H1 (cell line): ENCODE data around the gene PXK. TPM values are rescaled to one million over a fixed set of nuclear protein-coding genes. Genes with fewer than 3 reads are reported as not detected.

Source experiments
- CTCF ChIA-PET: fragments of 300-600 bp; sonication (Branson Sonifier 250); formaldehyde crosslinking; loops from one replicate; lab custom pipeline; 2021; ENCODE audit not compliant: partially characterized antibody; lab: Charles Lee
- POLR2A ChIA-PET: fragments of 300-600 bp; sonication (Branson Sonifier 250); formaldehyde crosslinking; loops from one replicate; lab custom pipeline; 2021; ENCODE audit warnings: inconsistent platforms; ENCODE audit not compliant: partially characterized antibody; lab: Charles Lee
- DNase-seq, 2 experiments: peaks; one replicate each; pipeline versions ENCODE4 v3.0.0 to v3.0.0-alpha.2; 2010 to 2022; ENCODE audit warnings: low spot score in 2 of 2, low read depth in 1 of 2, mixed read lengths in 1 of 2
- FAIRE-seq: peaks from 2 replicates; lab custom pipeline; 2011; peaks lifted over from hg19 to GRCh38; lab: Jason Lieb, UNC
- H2AFZ ChIP-seq: 2 replicates; pipeline ENCODE4 v1.8.1; 2012; ENCODE audit warnings: low read length, inconsistent platforms
- H2AK5ac ChIP-seq: 2 replicates; pipeline ENCODE4 v1.6.1; 2013; ENCODE audit warnings: low read depth, low read length
- H2BK120ac ChIP-seq: replicated peaks from 2 replicates; pipeline ENCODE3; 2013; ENCODE audit warnings: low read depth, low read length, inconsistent platforms
- H2BK12ac ChIP-seq: 2 replicates; pipeline ENCODE4 v1.6.1; 2013; ENCODE audit warnings: low read depth, low read length
- H2BK15ac ChIP-seq: 2 replicates; pipeline ENCODE4 v1.6.1; 2013; ENCODE audit warnings: low read length
- H2BK20ac ChIP-seq: 2 replicates; pipeline ENCODE4 v1.6.1; 2013; ENCODE audit warnings: low read length
- H2BK5ac ChIP-seq: 2 replicates; pipeline ENCODE4 v1.6.1; 2013; ENCODE audit warnings: low read depth, low read length
- H3K14ac ChIP-seq: 2 replicates; pipeline ENCODE4 v1.6.1; 2013; ENCODE audit warnings: inconsistent platforms; ENCODE audit not compliant: insufficient read length
- H3K18ac ChIP-seq: 2 replicates; pipeline ENCODE4 v1.6.1; 2013; ENCODE audit warnings: low read length; ENCODE audit errors: extremely low read depth
- H3K23ac ChIP-seq: 2 replicates; pipeline ENCODE4 v1.6.1; 2013; ENCODE audit warnings: inconsistent platforms; ENCODE audit not compliant: insufficient read length
- H3K23me2 ChIP-seq: 2 replicates; pipeline ENCODE4 v1.6.1; 2013; ENCODE audit warnings: low read depth, low read length
- H3K27ac ChIP-seq: 2 replicates; pipeline ENCODE4 v1.6.1; 2011; ENCODE audit warnings: low read depth, low read length, inconsistent platforms
- H3K27me3 ChIP-seq, 4 experiments: replicated peaks in 1 of 4; 1 replicate in 1 of 4; 2 replicates in 3 of 4; pipeline versions ENCODE4 v1.6.1 to v1.8.1; 2011 to 2013; ENCODE audit warnings: low read length in 3 of 4, mild to moderate bottlenecking in 3 of 4, inconsistent platforms in 2 of 4, mixed read lengths in 2 of 4, moderate library complexity in 1 of 4; ENCODE audit not compliant: control insufficient read depth in 3 of 4, insufficient read depth in 3 of 4; ENCODE audit errors: extremely low read depth in 1 of 4
- H3K36me3 ChIP-seq, 4 experiments: 2 replicates each; pipeline versions ENCODE4 v1.6.1 to v1.8.1; 2011 to 2013; ENCODE audit warnings: mild to moderate bottlenecking in 4 of 4, low read length in 3 of 4, moderate library complexity in 2 of 4, control low read depth in 1 of 4, inconsistent platforms in 1 of 4; ENCODE audit not compliant: insufficient read depth in 4 of 4, control insufficient read depth in 2 of 4
- H3K4ac ChIP-seq: replicated peaks from 2 replicates; pipeline ENCODE3; 2013; ENCODE audit warnings: low read length, low read depth, mixed read lengths, inconsistent platforms; ENCODE audit not compliant: insufficient read length
- H3K4me1 ChIP-seq, 4 experiments: replicated peaks in 1 of 4; 1 replicate in 1 of 4; 2 replicates in 3 of 4; pipeline versions ENCODE4 v1.6.1 to v1.8.1; 2011 to 2013; ENCODE audit warnings: low read length in 3 of 4, inconsistent platforms in 2 of 4, mixed read lengths in 1 of 4; ENCODE audit not compliant: insufficient read depth in 4 of 4, control insufficient read depth in 3 of 4
- H3K4me2 ChIP-seq, 2 experiments: 2 replicates each; pipeline versions ENCODE4 v1.6.1 to v1.8.1; 2011 to 2013; ENCODE audit warnings: low read depth in 2 of 2, low read length in 2 of 2, control low read depth in 1 of 2, inconsistent platforms in 1 of 2, mild to moderate bottlenecking in 1 of 2; ENCODE audit not compliant: insufficient read depth in 1 of 2
- H3K4me3 ChIP-seq, 4 experiments: fragments of 200-600, 300-600 bp in 1 of 4; sonication (generic), shearing (Covaris generic), sonication (Bioruptor Twin) in 1 of 4; 2 replicates each; pipeline versions ENCODE4 v1.5.1 to v1.8.1; 2011 to 2016; ENCODE audit warnings: low read length in 4 of 4, low read depth in 3 of 4, control low read depth in 2 of 4, inconsistent platforms in 2 of 4, mild to moderate bottlenecking in 2 of 4, mixed read lengths in 1 of 4, moderate library complexity in 1 of 4; ENCODE audit not compliant: insufficient read depth in 2 of 4; ENCODE audit errors: extremely low read depth in 1 of 4
- H3K56ac ChIP-seq: replicated peaks from 2 replicates; pipeline ENCODE3; 2013; ENCODE audit warnings: low read depth, mild to moderate bottlenecking, mixed read lengths, low read length, inconsistent platforms; ENCODE audit not compliant: insufficient read length
- H3K79me1 ChIP-seq: 2 replicates; pipeline ENCODE4 v1.6.1; 2013; ENCODE audit warnings: low read depth, low read length, control low read depth
- H3K79me2 ChIP-seq, 2 experiments: 2 replicates each; pipeline versions ENCODE4 v1.6.1 to v1.8.1; 2012 to 2013; ENCODE audit warnings: low read length in 2 of 2, mild to moderate bottlenecking in 2 of 2, inconsistent platforms in 1 of 2; ENCODE audit not compliant: insufficient read depth in 2 of 2, control insufficient read depth in 1 of 2
- H3K9ac ChIP-seq, 4 experiments: replicated peaks in 1 of 4; 1 replicate in 1 of 4; 2 replicates in 3 of 4; pipeline versions ENCODE4 v1.6.1 to v1.8.1; 2011 to 2013; ENCODE audit warnings: low read depth in 3 of 4, low read length in 3 of 4, control low read depth in 2 of 4, mild to moderate bottlenecking in 2 of 4, moderate library complexity in 2 of 4, inconsistent platforms in 1 of 4; ENCODE audit errors: extremely low read depth in 1 of 4
- H3K9me3 ChIP-seq, 2 experiments: 2 replicates each; pipeline versions ENCODE4 v1.6.1 to v1.8.1; 2012 to 2013; ENCODE audit warnings: mild to moderate bottlenecking in 2 of 2, moderate library complexity in 2 of 2, control low read depth in 1 of 2, inconsistent platforms in 1 of 2, low read depth in 1 of 2, low read length in 1 of 2, mixed read lengths in 1 of 2; ENCODE audit not compliant: insufficient read depth in 2 of 2
- H4K20me1 ChIP-seq, 2 experiments: replicated peaks in 1 of 2; 2 replicates each; pipeline versions ENCODE3 to v1.8.1; 2011 to 2013; ENCODE audit warnings: inconsistent platforms in 2 of 2, low read length in 2 of 2, mild to moderate bottlenecking in 1 of 2; ENCODE audit not compliant: insufficient read depth in 2 of 2, control insufficient read depth in 1 of 2
- H4K5ac ChIP-seq: 2 replicates; pipeline ENCODE4 v1.6.1; 2013; ENCODE audit warnings: low read length, low read depth, mixed read lengths, inconsistent platforms; ENCODE audit not compliant: insufficient read length
- H4K8ac ChIP-seq: 2 replicates; pipeline ENCODE4 v1.8.0; 2013; ENCODE audit warnings: mild to moderate bottlenecking, moderate library complexity, low read length, inconsistent platforms; ENCODE audit not compliant: insufficient read depth; ENCODE audit errors: extremely low read depth
- H4K91ac ChIP-seq: replicated peaks from 2 replicates; pipeline ENCODE3; 2013; ENCODE audit warnings: low read length, mixed read lengths, inconsistent platforms; ENCODE audit not compliant: insufficient read length
- ASH2L ChIP-seq: fragments of 200-600, 300-600 bp; sonication (generic); IDR thresholded peaks from one replicate; pipeline ENCODE4 v1.7.1; 2017; ENCODE audit warnings: low read length
- ATF3 ChIP-seq: IDR thresholded peaks from 2 replicates; pipeline ENCODE4 v1.6.1; 2011; ENCODE audit warnings: low read depth, mild to moderate bottlenecking, low read length; ENCODE audit not compliant: insufficient read depth
- BACH1 ChIP-seq: IDR thresholded peaks from 2 replicates; pipeline ENCODE4 v1.6.1; 2012; ENCODE audit warnings: low read length, improper control_type of control experiment
- BRCA1 ChIP-seq: IDR thresholded peaks from 2 replicates; pipeline ENCODE4 v1.6.1; 2012; ENCODE audit warnings: low read depth, low read length, improper control_type of control experiment
- FOSL1 ChIP-seq: IDR thresholded peaks from 2 replicates; pipeline ENCODE4 v1.6.1; 2011; ENCODE audit warnings: mild to moderate bottlenecking, low read depth, low read length, moderate library complexity; ENCODE audit not compliant: insufficient read depth
- HDAC6 ChIP-seq: IDR thresholded peaks from one replicate; pipeline ENCODE4 v1.7.1; 2012; ENCODE audit warnings: low read depth, mild to moderate bottlenecking, inconsistent platforms, low read length, moderate library complexity
- JUN ChIP-seq: IDR thresholded peaks from 2 replicates; pipeline ENCODE4 v1.6.1; 2011; ENCODE audit warnings: low read depth, mild to moderate bottlenecking, improper control_type of control experiment, low read length
- KDM1A ChIP-seq: fragments of 200-600, 300-600 bp; sonication (generic); IDR thresholded peaks from 2 replicates; pipeline ENCODE4 v1.7.1; 2016; ENCODE audit warnings: mild to moderate bottlenecking, low read length, borderline replicate concordance
- PHF8 ChIP-seq: fragments of 200-600 bp; sonication (generic); conservative IDR thresholded peaks from 2 replicates; pipeline ENCODE4 v1.7.1; 2012; ENCODE audit warnings: low read depth, mild to moderate bottlenecking, inconsistent platforms, low read length, moderate library complexity
- POU5F1 ChIP-seq: IDR thresholded peaks from 2 replicates; pipeline ENCODE4 v1.6.1; 2011; ENCODE audit warnings: low read depth, mild to moderate bottlenecking, low read length, moderate library complexity
- RNF2 ChIP-seq: fragments of 200-900, 300-1000 bp; sonication (generic); IDR thresholded peaks from 2 replicates; pipeline ENCODE4 v1.7.1; 2016; ENCODE audit warnings: borderline replicate concordance, low read depth, mild to moderate bottlenecking, antibody characterized with exemption, low read length; ENCODE audit not compliant: poor library complexity, severe bottlenecking; ENCODE audit errors: missing control alignments
- SP1 ChIP-seq: IDR thresholded peaks from 2 replicates; pipeline ENCODE4 v1.6.1; 2011; ENCODE audit warnings: low read depth, low read length
- SP2 ChIP-seq: IDR thresholded peaks from 2 replicates; pipeline ENCODE4 v1.6.1; 2012; ENCODE audit warnings: mild to moderate bottlenecking, low read length, inconsistent platforms
- TAF1 ChIP-seq: IDR thresholded peaks from 2 replicates; pipeline ENCODE4 v1.6.1; 2011; ENCODE audit warnings: mild to moderate bottlenecking, low read depth, low read length
- TCF12 ChIP-seq: IDR thresholded peaks from 2 replicates; pipeline ENCODE4 v1.6.1; 2011; ENCODE audit warnings: low read depth, mild to moderate bottlenecking, low read length
- WGBS, 2 experiments: shearing (Covaris generic) in 1 of 2; methylation state at CpG; one replicate each; pipeline versions ENCODE4 v1.1.6 to v1.1.7; 2013 to 2015; ENCODE audit warnings: low lambda C conversion rate in 2 of 2, mixed read lengths in 2 of 2, inconsistent platforms in 1 of 2, low coverage in 1 of 2, missing lambda C conversion rate in 1 of 2; ENCODE audit not compliant: insufficient replicate concordance in 2 of 2, insufficient coverage in 1 of 2, insufficient read length in 1 of 2; ENCODE audit errors: extremely low coverage in 1 of 2, missing lambda C conversion rate in 1 of 2; 5-methylcytosine and 5-hydroxymethylcytosine counted together
- polyA plus RNA-seq, 7 experiments: library from polyadenylated mRNA; depleted of rRNA in 3 of 7; stranded (reverse) in 5 of 7; unstranded in 2 of 7; fragments of >200 nt in 5 of 7; fragments of 200-250 nt in 2 of 7; gene quantifications; 1 replicate in 5 of 7; 2 replicates in 1 of 7; 4 replicates in 1 of 7; pipeline versions ENCODE4 v1.2.1 to v1.2.3, GENCODE V29; 2011 to 2013; ENCODE audit warnings: missing spikeins in 2 of 7, mixed read lengths in 2 of 7
- total RNA-seq: library from RNA; stranded (reverse); fragmentation: NEBNext Ultra II Directional; extraction: Animal tissue kit (Norgen Biotek cat#: 25700); gene quantifications from 2 replicates; pipeline ENCODE4 v1.2.1, GENCODE V29; 2021

The PXK gene
- total and polyA plus RNA-seq, 2 of the 8 experiments (the other 6 are each of a cell fraction or from before 2014, with no cell fraction given), result 3.5 to 7.1 TPM

- no peaks in the 10 kb centered on the region; a peak in 2 of 7 replicates for H3K4me1 ChIP-seq
- FAIRE-seq, result no peak
- H2BK12ac ChIP-seq, result no peak overlapping the region
- H3K79me1 ChIP-seq, result no peaks in the 10 kb centered on the region
- H4K5ac ChIP-seq, result no peak overlapping the region
- no peak overlapping the region for H3K4ac ChIP-seq
- H3K79me2 ChIP-seq, result no peaks in the 10 kb centered on the region
- no peak overlapping the region for H3K4me2 ChIP-seq
- no peak overlapping the region for H2BK5ac ChIP-seq
- no peak overlapping the region for H2AK5ac ChIP-seq
- no peak overlapping the region for H3K56ac ChIP-seq
- H4K8ac ChIP-seq, result no peak overlapping the region
- H3K18ac ChIP-seq, result no peak overlapping the region
- H3K23me2 ChIP-seq, result no peaks in the 10 kb centered on the region
- no peak overlapping the region for H2AFZ ChIP-seq
- no peak overlapping the region for H2BK20ac ChIP-seq
- H3K27ac ChIP-seq, result no peak overlapping the region
- H2BK15ac ChIP-seq, result no peak overlapping the region
- H3K27me3 ChIP-seq, result no peaks in the 10 kb centered on the region
- no peaks in the 10 kb centered on the region for H3K9me3 ChIP-seq
- no peak overlapping the region for H3K4me3 ChIP-seq
- POLR2A ChIA-PET, result no interaction called here
- H3K9ac ChIP-seq, result no peak overlapping the region
- H3K14ac ChIP-seq, result no peak overlapping the region
- H2BK120ac ChIP-seq, result no peak overlapping the region
- H3K23ac ChIP-seq, result no peak overlapping the region
- WGBS, 2 experiments, result 94% methylated on average over 3 of the region's 3 CpGs; no CpG with 5 or more reads in 1 of the 2 experiments
- no peaks in the 10 kb centered on the region for H3K36me3 ChIP-seq
- CTCF ChIA-PET, result interaction anchor here (1.2 to 1.4 kb wide), 2 partner anchors 11 to 260 kb away, joined by 3 to 6 read pairs; no protein-coding TSS in a partner anchor
- no peaks in the 10 kb centered on the region for H4K20me1 ChIP-seq
- DNase-seq, result no peak
- no peak overlapping the region for H4K91ac ChIP-seq
- TF ChIP-seq BRCA1 (no peak), TCF12 (no peak), SP2 (no peak), KDM1A (no peak), HDAC6 (no peak), BACH1 (no peak), ASH2L (no peak), TAF1 (no peak), FOSL1 (no peak), JUN (no peak), PHF8 (no peak), POU5F1 (no peak), SP1 (no peak), ATF3 (no peak), RNF2 (no peak)
Measured at GRCh38 chr3:58369876-58370275, 37.2 kb downstream of the PXK start.
